Measurements from ENCODE around the gene CDKAL1. TPM values are rescaled to one million over a fixed set of nuclear protein-coding genes. Genes with fewer than 3 reads are reported as not detected.
A peak's percentile ranks its signal among the peaks of the same experiment; 100 is the strongest.

Gene CDKAL1
- total and polyA plus RNA-seq, 11 donors: 3.2 to 14.3 (median 9.3) TPM

- TF ChIP-seq CTCF (IDR thresholded peaks at IDR 0.05): no peak
- no peak for TF ChIP-seq POLR2A (IDR thresholded peaks at IDR 0.05)
- WGBS, 4 donors: 26 to 42% (median 40%) methylated on average over 5 of the region's 5 CpGs
- ATAC-seq (peak in 1 of 4 donors; percentile 73), DNase-seq (no peak)
- Histone ChIP-seq H3K4me1 (peaks cover 0 to 23% (median 8%) of the 10 kb centered on the region in 12 donors), H3K27ac (no peak overlapping the region), H3K36me3 (no peaks in the 10 kb centered on the region), H3K4me3 (no peak overlapping the region), H3K27me3 (no peaks in the 10 kb centered on the region), H3K9me3 (no peaks in the 10 kb centered on the region)
- intact Hi-C loops (cut with DNase I): no loop called here
Observed at GRCh38 chr6:21109391-21110178, 575.3 kb downstream of the CDKAL1 start.

- ATAC-seq (no peak), DNase-seq (no peak)
- no peaks in the 10 kb centered on the region for H3K9me3 ChIP-seq
- no peaks in the 10 kb centered on the region for H3K36me3 ChIP-seq
- H3K4me1 ChIP-seq: peaks cover 0 to 31% (median 9%) of the 10 kb centered on the region in 12 donors
- intact Hi-C loops (cut with DNase I): no loop called here
- TF ChIP-seq POLR2A (IDR thresholded peaks at IDR 0.05) (no peak), CTCF (IDR thresholded peaks at IDR 0.05) (no peak)
- H3K27ac ChIP-seq: no peak overlapping the region
- H3K27me3 ChIP-seq: no peaks in the 10 kb centered on the region
- H3K4me3 ChIP-seq: no peak overlapping the region
- WGBS, 4 donors: 96 to 99% (median 98%) methylated on average over 5 of the region's 5 CpGs
Observed at GRCh38 chr6:21110684-21111083, 576.4 kb downstream of the CDKAL1 start.

GRCh38 chr6:21111093-21111725, 577.0 kb downstream of the CDKAL1 start:
- no peak overlapping the region for H3K4me3 ChIP-seq
- DNase-seq (no peak), ATAC-seq (no peak)
- no peaks in the 10 kb centered on the region for H3K27me3 ChIP-seq
- no peaks in the 10 kb centered on the region for H3K36me3 ChIP-seq
- H3K9me3 ChIP-seq: no peaks in the 10 kb centered on the region
- intact Hi-C loops (cut with DNase I): no loop called here
- TF ChIP-seq CTCF (IDR thresholded peaks at IDR 0.05) (no peak), POLR2A (IDR thresholded peaks at IDR 0.05) (no peak)
- 81 to 86% (median 85%) methylated on average over 4 of the region's 4 CpGs for WGBS, 4 donors
- H3K27ac ChIP-seq: no peak overlapping the region
- peaks cover 0 to 31% (median 9%) of the 10 kb centered on the region in 12 donors for H3K4me1 ChIP-seq

GRCh38 chr6:21115111-21115510, 580.9 kb downstream of the CDKAL1 start:
- intact Hi-C loops (cut with DNase I): no loop called here
- H3K9me3 ChIP-seq: no peaks in the 10 kb centered on the region
- H3K4me1 ChIP-seq: peaks cover 0 to 20% (median under 1%) of the 10 kb centered on the region in 12 donors
- no peak overlapping the region for H3K27ac ChIP-seq
- WGBS, 4 donors: 25 to 38% (median 30%) methylated on average over 2 of the region's 2 CpGs
- no peaks in the 10 kb centered on the region for H3K36me3 ChIP-seq
- peak in 1 of 5 donors; percentile 25 for DNase-seq
- peak in 3 of 4 donors; percentile 43 to 55 (median 50) for ATAC-seq
- H3K4me3 ChIP-seq: no peak overlapping the region
- no peaks in the 10 kb centered on the region for H3K27me3 ChIP-seq
- TF ChIP-seq CTCF (IDR thresholded peaks at IDR 0.05) (no peak), POLR2A (IDR thresholded peaks at IDR 0.05) (no peak)
